HG02588 (cell line): Measurements from ENCODE around the gene CLDN20.
"Not testable (repeated sequence)": the region's sequence is repeated elsewhere in the genome, so short reads cannot be mapped to it uniquely, and the experiment has no call there.

Source experiments
- ATAC-seq: cut with Tn5 transposase; IDR thresholded peaks from one replicate; pipeline ENCODE4 v1.9.1; 2021; ENCODE audit warnings: mild to moderate bottlenecking, moderate library complexity; ENCODE audit not compliant: unreplicated experiment

Gene CLDN20

DNA sequence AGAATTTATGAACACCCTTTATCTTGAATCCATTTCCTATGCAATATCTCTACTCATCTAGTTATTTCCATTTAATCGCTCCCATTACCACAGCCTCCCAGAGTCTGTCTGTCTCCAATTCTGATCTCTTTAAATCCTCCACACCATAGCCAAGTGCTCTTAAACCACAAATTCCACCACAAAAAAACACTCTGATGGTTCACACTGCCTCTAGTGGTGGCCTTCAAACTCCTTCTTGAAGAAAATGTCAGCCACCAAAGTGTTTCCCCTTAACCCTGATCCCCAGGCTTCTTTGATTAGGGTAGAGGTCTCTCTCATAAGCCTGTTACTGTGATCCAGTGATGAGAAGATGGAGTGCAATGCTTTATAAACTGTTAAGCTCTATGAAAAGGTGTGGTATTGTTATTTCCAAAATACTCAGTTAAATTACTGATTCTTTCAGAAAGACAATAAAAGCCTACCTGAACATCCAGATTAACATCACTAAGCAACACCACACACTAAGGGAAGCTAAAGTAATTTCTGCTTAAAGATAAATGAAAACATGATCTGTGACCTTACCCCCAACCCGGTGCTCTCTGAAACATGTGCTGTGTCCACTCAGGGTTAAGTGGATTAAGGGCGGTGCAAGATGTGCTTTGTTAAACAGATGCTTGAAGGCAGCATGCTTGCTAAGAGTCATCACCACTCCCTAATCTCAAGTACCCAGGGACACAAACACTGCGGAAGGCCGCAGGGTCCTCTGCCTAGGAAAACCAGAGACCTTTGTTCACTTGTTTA, 4.5 kb downstream of the CLDN20 start:
- ATAC-seq, result not testable (repeated sequence)

DNA sequence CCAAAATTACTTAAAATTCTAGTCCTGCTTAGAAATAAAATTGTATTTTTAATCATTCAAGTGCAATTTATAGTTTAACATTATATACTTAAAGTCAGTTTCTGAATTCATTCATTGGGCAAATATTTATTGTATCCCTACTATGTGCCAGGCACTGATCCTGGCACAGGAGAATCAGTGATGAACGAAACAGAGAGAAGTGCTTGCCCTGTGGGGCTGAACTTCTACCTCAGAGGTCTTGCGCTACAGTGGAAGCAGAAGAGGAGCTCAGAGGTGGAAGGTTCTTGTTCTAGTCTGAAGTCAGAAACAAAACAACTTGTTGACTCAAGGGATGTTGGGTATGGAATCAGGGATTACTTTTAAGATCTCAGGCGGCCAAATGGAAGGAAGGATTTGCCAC, 6.0 kb downstream of the CLDN20 start:
- no peak for ATAC-seq

DNA sequence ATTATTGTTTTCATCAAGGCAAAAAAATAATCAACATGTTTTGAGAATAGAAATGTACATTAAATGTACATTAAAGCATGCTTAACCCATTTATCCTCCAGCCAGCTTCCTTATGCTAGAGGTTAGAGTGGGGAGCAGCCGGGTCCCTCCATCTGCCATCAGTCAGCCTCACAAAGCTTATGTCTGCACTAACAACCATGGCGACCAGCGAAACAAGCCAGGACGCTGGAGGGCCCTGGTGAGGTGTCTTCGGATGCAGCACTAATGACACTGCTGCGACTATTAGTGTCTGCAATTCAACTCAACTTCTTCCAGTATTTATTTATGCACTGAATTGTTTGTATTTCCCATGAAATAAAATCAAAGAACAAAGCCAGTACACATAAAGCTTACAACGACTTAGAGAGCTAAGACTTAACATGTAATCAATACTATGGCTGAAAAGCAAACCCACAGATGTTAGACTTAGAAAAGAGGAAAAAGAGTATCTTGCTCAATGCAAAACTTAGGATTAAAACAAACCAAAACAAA, 6.8 kb downstream of the CLDN20 start:
- ATAC-seq, result no peak

DNA sequence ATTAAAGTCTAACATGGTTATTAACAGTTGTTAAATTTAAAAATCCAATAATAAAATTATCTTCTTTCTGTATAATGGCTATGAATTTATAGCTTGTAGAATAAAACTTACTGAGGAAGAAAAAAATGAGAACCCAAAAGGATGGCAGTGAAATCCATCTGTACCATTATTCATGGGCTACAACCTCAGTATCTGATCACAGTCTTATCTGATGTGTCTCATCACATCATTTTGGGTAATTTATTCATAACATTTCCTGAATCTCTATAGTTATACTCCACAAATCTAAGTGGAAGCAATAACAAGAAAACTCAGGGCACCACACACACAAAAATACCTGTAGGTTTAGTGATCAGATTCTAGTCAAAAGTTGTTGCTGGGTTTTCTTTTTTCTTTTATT, 7.3 kb downstream of the CLDN20 start:
- ATAC-seq, result no peak

- ATAC-seq, result no peak
These were observed 8.8 kb downstream of the CLDN20 start for GRCh38 chr6:155272353-155273232.

DNA sequence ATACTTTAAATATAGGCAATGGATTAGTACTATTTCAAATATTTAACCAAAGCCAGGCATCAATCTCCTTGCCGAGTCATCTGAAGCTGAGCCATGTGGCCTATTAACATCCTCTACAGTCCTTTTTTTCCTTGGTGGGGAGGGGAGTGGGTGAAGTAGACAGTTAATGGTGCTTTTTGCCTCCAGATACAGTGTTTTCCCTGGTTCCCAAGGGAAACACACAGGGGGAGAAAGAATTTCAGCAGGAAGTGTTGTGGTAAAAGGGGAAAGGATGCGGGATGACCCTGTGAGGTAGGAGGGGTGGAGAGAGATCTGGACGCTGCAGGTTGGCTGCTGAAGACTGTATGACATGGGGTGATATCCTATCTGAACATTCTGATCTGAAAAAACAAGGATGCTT, 9.6 kb downstream of the CLDN20 start:
- no peak for ATAC-seq

DNA sequence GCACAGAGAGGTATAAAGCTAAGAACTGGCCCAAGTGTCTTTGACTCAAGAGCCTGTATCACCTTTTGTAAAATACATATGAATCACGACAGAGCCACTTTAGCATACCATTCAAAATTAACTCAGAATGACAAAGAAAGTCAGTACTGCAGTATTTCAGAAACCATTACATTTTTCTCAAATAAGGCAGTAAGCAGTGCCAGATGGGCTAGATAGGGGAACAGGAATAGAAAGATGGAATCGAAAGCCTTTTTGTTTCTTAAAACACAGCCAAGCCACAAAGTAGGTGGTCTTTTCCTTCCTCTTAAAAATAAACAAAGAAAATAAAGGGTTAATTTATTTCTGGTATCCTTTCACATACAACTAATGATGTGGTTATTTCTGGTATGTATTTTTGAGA, 10.3 kb downstream of the CLDN20 start:
- no peak for ATAC-seq

DNA sequence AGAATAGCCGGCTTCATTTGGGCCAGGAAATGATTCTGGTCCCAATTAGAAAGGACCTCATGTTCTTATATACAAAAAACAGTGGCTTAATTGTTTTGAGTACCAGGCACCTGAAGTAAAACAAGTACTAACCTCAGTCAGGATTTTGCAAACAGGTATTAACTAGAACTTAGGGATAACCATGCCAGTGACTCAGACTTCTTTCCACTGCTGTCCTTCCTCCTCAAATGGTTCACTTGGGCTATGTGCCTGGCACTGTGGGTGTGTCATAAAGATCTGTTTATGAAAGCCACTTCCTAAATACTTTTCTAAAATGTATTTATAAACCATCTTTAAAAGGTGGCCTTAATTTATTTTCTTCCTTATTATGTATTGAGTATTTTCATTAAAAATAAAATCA, 10.7 kb downstream of the CLDN20 start:
- ATAC-seq, result no peak

GRCh38 chr6:155275808-155276480, 12.1 kb downstream of the CLDN20 start:
- no peak for ATAC-seq

DNA sequence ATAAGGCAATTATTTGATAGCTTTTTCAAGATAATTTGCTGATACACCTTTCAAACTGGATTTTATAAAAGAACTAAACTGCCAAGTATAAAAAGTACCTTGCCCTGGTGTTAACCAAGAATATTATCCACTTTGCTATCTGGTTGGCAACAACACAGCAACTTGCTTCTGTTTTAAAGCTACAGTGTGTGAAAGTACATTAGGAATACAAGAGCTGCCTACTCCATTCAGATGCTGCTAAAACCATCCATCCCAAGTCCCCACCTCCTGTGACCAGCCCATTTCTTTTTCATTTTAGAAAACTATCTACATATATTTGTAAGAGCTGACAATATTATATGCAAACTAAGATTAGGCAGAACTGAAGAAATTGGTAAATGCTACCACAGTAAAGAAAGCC, 12.8 kb downstream of the CLDN20 start:
- no peak for ATAC-seq

DNA sequence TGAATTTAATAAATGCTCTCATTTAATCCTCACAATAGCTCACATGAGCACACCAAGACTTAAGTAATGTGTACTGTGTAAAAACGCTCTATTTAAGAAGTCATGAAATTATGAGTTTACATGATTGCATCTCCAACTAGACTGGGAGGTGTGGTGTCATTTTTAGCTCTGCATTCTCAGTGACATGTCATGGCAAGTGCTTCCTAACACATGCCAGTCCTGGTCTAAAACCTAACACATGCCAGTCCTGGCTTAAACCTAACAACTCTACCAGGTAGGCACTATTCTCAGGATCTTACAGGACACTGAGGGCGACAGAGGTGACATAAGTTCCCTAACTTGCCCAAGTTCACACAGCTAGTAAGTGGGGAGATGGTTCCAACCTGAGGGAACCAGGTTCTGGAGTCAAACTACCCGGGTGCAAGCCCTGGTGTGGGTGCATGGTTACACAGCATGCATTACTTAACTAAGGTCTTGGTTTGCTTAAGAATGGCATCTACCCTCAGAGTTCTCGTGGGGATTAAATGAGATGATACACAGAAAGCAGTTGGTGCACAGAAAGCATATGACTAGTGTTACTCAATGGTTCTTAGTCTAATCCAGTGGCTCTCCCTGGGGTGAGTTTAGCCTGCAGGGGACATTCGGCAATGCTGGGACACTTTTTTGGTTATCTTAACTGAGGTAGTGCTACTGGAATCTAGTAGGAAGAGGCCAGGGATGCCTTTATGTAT, 14.7 kb downstream of the CLDN20 start:
- no peak for ATAC-seq

GRCh38 chr6:155284775-155285174, 21.0 kb downstream of the CLDN20 start:
- no peak for ATAC-seq

GRCh38 chr6:155287762-155288161, 23.9 kb downstream of the CLDN20 start:
- ATAC-seq, result no peak

DNA sequence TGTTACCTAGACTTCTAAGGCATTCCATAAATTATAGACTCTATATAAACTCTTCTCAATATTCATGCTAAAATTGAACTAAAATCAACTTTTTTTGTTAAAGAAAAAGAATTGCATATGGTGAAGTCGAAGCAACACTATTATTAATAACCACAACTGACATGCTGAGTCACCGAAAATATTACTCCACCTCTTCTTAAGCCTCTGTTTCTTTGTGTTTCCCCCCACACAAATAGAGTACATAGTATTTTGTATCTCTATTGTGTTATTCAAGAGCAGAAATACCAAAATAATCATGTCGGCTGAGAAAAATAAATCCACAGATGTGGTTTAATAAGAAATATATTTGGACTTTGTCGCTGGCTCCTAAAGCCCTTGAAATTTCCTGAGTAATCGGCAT, 26.7 kb downstream of the CLDN20 start:
- no peak for ATAC-seq

- no peak for ATAC-seq
These were observed 27.5 kb downstream of the CLDN20 start for GRCh38 chr6:155291291-155291690.

DNA sequence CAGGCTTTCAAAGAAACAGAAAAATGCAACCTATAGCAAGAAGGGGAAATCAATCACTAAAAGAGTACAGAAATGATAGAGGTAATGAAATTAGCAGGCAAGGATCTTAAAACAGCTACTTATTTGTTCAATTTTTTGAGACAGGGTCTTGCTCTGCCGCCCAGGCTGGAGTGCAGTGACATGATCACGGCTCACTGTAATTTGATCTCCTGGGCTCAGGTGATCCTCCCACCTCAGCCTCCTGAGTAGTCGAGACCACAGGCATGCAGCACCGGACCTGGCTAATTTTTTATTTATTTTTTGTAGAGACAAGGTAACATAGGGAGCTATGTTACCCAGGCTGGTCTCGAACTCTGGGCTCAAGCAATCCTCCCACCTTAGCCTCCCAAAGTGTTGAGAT, 28.9 kb downstream of the CLDN20 start:
- no peak for ATAC-seq

- no peak for ATAC-seq
These were observed 33.9 kb downstream of the CLDN20 start for GRCh38 chr6:155297669-155298068.

DNA sequence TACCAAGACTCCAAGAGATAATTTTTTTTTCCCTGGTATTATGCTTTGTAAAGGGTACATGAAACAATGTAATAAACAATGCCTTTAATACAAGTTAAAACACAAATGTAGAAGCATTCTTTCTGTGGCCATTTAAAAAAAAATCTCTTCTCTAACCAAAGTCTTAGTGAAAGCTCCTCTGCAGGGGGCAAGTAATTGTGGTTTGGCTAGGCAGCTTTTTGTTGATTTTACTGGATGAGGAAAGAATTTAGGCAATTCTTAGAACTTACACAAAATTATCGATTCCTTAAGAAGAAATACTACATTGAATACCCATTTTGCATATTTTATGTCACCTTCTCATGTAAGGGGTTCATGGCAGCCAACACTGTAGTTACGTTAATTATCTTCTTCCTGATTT, 38.1 kb downstream of the CLDN20 start:
- ATAC-seq, result no peak

DNA sequence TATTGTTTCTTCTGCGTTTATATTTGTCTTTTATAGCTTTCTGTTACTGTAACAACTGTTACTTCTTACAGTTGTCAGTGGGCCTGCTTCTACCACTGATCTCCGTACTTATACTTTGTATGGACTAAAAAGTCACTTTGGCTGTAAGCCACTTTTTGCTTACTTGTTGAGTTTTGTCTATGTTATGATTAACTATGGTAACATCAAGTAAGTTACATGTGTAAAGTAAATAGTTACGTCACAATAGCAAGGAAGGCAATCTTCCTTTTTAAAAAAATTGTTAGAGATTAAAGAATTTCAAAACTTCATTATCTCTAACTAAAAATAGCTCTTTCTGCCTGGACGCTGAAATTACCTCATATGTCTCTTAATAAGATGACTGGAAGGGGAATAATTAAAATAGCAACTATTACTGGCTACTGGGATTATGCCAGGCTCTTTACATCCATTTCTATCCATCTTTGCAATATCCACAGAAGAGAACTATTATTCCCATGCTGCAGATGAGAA, 39.6 kb downstream of the CLDN20 start:
- no peak for ATAC-seq

DNA sequence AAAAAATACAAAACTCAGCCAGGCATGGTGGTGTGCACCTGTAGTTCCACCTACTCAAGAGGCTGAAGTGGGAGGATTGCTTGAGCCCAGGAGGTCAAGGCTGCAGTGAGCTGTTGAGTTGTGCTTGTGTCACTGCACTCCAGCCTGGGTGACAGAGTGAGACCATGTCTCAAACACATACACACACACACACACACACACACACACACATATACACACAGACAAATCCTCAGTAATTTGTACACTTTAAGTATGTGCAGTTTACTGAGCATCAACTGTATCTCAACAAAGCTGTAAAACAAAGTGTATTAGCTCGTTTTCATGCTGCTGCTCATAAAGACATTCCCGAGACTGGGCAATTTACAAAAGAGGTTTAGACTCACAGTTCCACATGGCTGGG, 43.1 kb downstream of the CLDN20 start:
- no peak for ATAC-seq

DNA sequence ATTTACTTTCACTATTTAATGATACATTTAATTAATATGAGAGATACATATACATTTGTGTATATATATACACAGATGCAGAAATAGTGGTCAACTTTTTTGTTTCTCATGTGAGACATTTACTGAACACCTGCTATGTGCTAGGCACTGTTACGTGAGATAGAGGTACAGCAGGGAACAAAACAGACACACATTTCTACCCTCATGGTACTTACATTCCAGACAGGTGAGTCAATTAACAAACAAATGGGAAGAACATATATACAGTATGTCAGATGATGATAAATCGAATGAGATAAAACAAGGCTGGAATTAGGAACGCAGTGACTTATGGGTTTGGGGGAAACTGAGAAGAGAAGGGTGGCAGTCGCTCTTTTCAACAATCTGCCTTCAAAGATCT, 45.3 kb downstream of the CLDN20 start:
- no peak for ATAC-seq
